HCT116 (cell line): ENCODE measurements around the gene AARS1. TPM values are rescaled to one million over a fixed set of nuclear protein-coding genes. Genes with fewer than 3 reads are reported as not detected.
"Not testable (repeated sequence)": the region's sequence is repeated elsewhere in the genome, so short reads cannot be mapped to it uniquely, and the experiment has no call there.

Source experiments
- ATAC-seq: fragments of 200-7000 bp; cut with Tn5 transposase; 2 replicates; pipeline ENCODE4 v1.9.1; 2020; ENCODE audit warnings: mild to moderate bottlenecking, moderate library complexity
- BruUV-seq: library from RNA; stranded (reverse); fragments of 400-500 nt; replicated peaks from 2 replicates; lab custom pipeline; 2021; lab: Mats Ljungman, UMichigan
- CTCF ChIA-PET: fragments of 300-600 bp; sonication (Branson Sonifier 250); formaldehyde crosslinking; loops from one replicate; lab custom pipeline; 2021; ENCODE audit warnings: antibody characterized with exemption; lab: Charles Lee
- POLR2A ChIA-PET: fragments of 300-600, 350-600 bp; sonication (Branson Sonifier 250); formaldehyde crosslinking; loops from one replicate; lab custom pipeline; 2021; ENCODE audit warnings: antibody characterized with exemption; lab: Charles Lee
- RAD21 ChIA-PET, 2 experiments: fragments of 300-600 bp; sonication (Branson Sonifier 250); formaldehyde crosslinking; loops; one replicate each; lab custom pipeline; 2023; ENCODE audit warnings: low total read pairs in 2 of 2; ENCODE audit not compliant: uncharacterized antibody in 2 of 2, unreplicated experiment in 2 of 2, low non-redundant PET in 1 of 2; lab: Charles Lee
- DNase-seq: peaks from one replicate; pipeline ENCODE4 v3.0.0-alpha.2; 2010; ENCODE audit warnings: low read depth, low spot score
- H2AFZ ChIP-seq: fragments of 200-600 bp; shearing (Covaris generic), sonication (generic); 2 replicates; pipeline ENCODE4 v1.6.1; 2017; ENCODE audit warnings: low read depth, mixed run types, mixed read lengths, antibody characterized with exemption, low read length; ENCODE audit not compliant: poor library complexity, severe bottlenecking
- H3K27ac ChIP-seq: 2 replicates; pipeline ENCODE4 v1.5.1; 2012; ENCODE audit warnings: low read depth, low read length
- H3K27me3 ChIP-seq: fragments of 200-600 bp; sonication (generic); 2 replicates; pipeline ENCODE4 v1.6.1; 2016; ENCODE audit warnings: mixed run types, low read length, mixed read lengths; ENCODE audit not compliant: insufficient read depth
- H3K36me3 ChIP-seq, 2 experiments: fragments of 200-500 bp in 1 of 2; fragments of 200-600 bp in 1 of 2; sonication (Bioruptor generic) in 1 of 2; sonication (generic) in 1 of 2; 2 replicates each; pipeline versions ENCODE4 v1.5.1 to v1.6.1; 2014 to 2016; ENCODE audit warnings: low read length in 2 of 2, inconsistent platforms in 1 of 2, mixed read lengths in 1 of 2, mixed run types in 1 of 2; ENCODE audit not compliant: insufficient read depth in 2 of 2, control insufficient read depth in 1 of 2
- H3K4me1 ChIP-seq, 2 experiments: fragments of 200-600 bp in 1 of 2; sonication (generic) in 1 of 2; 2 replicates each; pipeline versions ENCODE4 v1.5.1 to v1.6.1; 2012 to 2017; ENCODE audit warnings: low read length in 2 of 2, inconsistent platforms in 1 of 2, mild to moderate bottlenecking in 1 of 2, mixed read lengths in 1 of 2, mixed run types in 1 of 2, moderate library complexity in 1 of 2; ENCODE audit not compliant: insufficient read depth in 2 of 2, control insufficient read depth in 1 of 2
- H3K4me2 ChIP-seq: fragments of 200-600 bp; sonication (generic); 2 replicates; pipeline ENCODE4 v1.6.1; 2017; ENCODE audit warnings: mixed run types, low read length, mixed read lengths
- H3K4me3 ChIP-seq, 2 experiments: fragments of 200-600 bp in 1 of 2; sonication (generic) in 1 of 2; replicated peaks in 1 of 2; 2 replicates each; pipeline ENCODE4 v1.5.1; 2011 to 2016; ENCODE audit warnings: low read length in 2 of 2, control low read depth in 1 of 2, low read depth in 1 of 2, mild to moderate bottlenecking in 1 of 2, mixed read lengths in 1 of 2, mixed run types in 1 of 2
- H3K79me2 ChIP-seq: fragments of 200-600 bp; sonication (generic); 2 replicates; pipeline ENCODE4 v1.6.1; 2017; ENCODE audit warnings: mild to moderate bottlenecking, mixed run types, low read length, moderate library complexity, mixed read lengths; ENCODE audit not compliant: insufficient read depth
- H3K9ac ChIP-seq: fragments of 200-600 bp; sonication (generic); 2 replicates; pipeline ENCODE4 v1.6.1; 2016; ENCODE audit warnings: low read length, mixed read lengths
- H3K9me2 ChIP-seq: fragments of 200-600 bp; sonication (generic), shearing (Covaris generic); 2 replicates; pipeline ENCODE4 v1.6.1; 2017; ENCODE audit warnings: mixed run types, mild to moderate bottlenecking, moderate library complexity; ENCODE audit not compliant: insufficient read depth
- H3K9me3 ChIP-seq, 2 experiments: fragments of 200-500 bp in 1 of 2; fragments of 200-600 bp in 1 of 2; sonication (Bioruptor generic) in 1 of 2; sonication (generic) in 1 of 2; 2 replicates each; pipeline ENCODE4 v1.6.1; 2014 to 2017; ENCODE audit warnings: low read length in 2 of 2, mixed read lengths in 2 of 2, inconsistent platforms in 1 of 2, low read depth in 1 of 2, mild to moderate bottlenecking in 1 of 2, mixed run types in 1 of 2, moderate library complexity in 1 of 2; ENCODE audit not compliant: control insufficient read depth in 1 of 2, insufficient read depth in 1 of 2
- H4K20me1 ChIP-seq: fragments of 200-600 bp; sonication (generic), shearing (Covaris generic); 2 replicates; pipeline ENCODE4 v1.6.1; 2017; ENCODE audit warnings: mixed run types, mild to moderate bottlenecking, moderate library complexity; ENCODE audit not compliant: insufficient read depth
- intact Hi-C: fragments of 100-400 bp; cut with micrococcal nuclease; formaldehyde crosslinking; loops from 2 replicates; pipeline ENCODE4 v1.10.0; 2022
- total RNA-seq: library from RNA; stranded (reverse); gene quantifications from one replicate; pipeline ENCODE4 v1.2.1, GENCODE V29; 2021; ENCODE audit not compliant: unreplicated experiment

The AARS1 gene
- total RNA-seq, 1 experiment from 2014 or later, result 215 TPM

- H3K4me3 ChIP-seq, H3K9ac ChIP-seq, RAD21 ChIA-PET, POLR2A ChIA-PET, BruUV-seq, H3K27ac ChIP-seq, H3K79me2 ChIP-seq, H3K9me3 ChIP-seq, H3K27me3 ChIP-seq, DNase-seq, H4K20me1 ChIP-seq, H3K36me3 ChIP-seq, H3K4me2 ChIP-seq, CTCF ChIA-PET, H2AFZ ChIP-seq, ATAC-seq, H3K9me2 ChIP-seq, H3K4me1 ChIP-seq, intact Hi-C loops: not testable (repeated sequence)
These were observed 63.9 kb downstream of the AARS1 start for GRCh38 chr16:70225430-70225829.

GRCh38 chr16:70224645-70225044, 64.7 kb downstream of the AARS1 start:
- intact Hi-C loops, ATAC-seq, H3K9ac ChIP-seq, RAD21 ChIA-PET, H3K27me3 ChIP-seq, H3K4me2 ChIP-seq, DNase-seq, POLR2A ChIA-PET, H3K36me3 ChIP-seq, H3K79me2 ChIP-seq, H3K9me2 ChIP-seq, H4K20me1 ChIP-seq, BruUV-seq, H3K4me3 ChIP-seq, H3K27ac ChIP-seq, H2AFZ ChIP-seq, H3K9me3 ChIP-seq, CTCF ChIA-PET, H3K4me1 ChIP-seq: not testable (repeated sequence)

GRCh38 chr16:70223971-70224513, 65.3 kb downstream of the AARS1 start:
- intact Hi-C loops, H3K9ac ChIP-seq, RAD21 ChIA-PET, H3K27me3 ChIP-seq, H3K4me2 ChIP-seq, H3K36me3 ChIP-seq, BruUV-seq, H3K4me1 ChIP-seq, ATAC-seq, CTCF ChIA-PET, H3K9me3 ChIP-seq, DNase-seq, H3K27ac ChIP-seq, H3K79me2 ChIP-seq, H2AFZ ChIP-seq, H3K9me2 ChIP-seq, H4K20me1 ChIP-seq, POLR2A ChIA-PET, H3K4me3 ChIP-seq: not testable (repeated sequence)

- POLR2A ChIA-PET, H3K9me3 ChIP-seq, H3K27me3 ChIP-seq, DNase-seq, intact Hi-C loops, RAD21 ChIA-PET, H3K4me3 ChIP-seq, H4K20me1 ChIP-seq, H2AFZ ChIP-seq, H3K4me1 ChIP-seq, H3K9ac ChIP-seq, ATAC-seq, H3K79me2 ChIP-seq, BruUV-seq, H3K27ac ChIP-seq, H3K4me2 ChIP-seq, H3K36me3 ChIP-seq, CTCF ChIA-PET, H3K9me2 ChIP-seq: not testable (repeated sequence)
These were observed 66.1 kb downstream of the AARS1 start for GRCh38 chr16:70223216-70223615.
